SH-SY5Y (cell line): ENCODE measurements around the gene AFF2.

Source experiments
- GATA2 ChIP-seq: IDR thresholded peaks from 2 replicates; pipeline ENCODE4 v1.6.1; 2011; ENCODE audit warnings: mild to moderate bottlenecking, low read depth, low read length
- GATA3 ChIP-seq: IDR thresholded peaks from 2 replicates; pipeline ENCODE4 v1.6.1; 2011; ENCODE audit warnings: low read depth, mild to moderate bottlenecking, low read length, moderate library complexity

DNA sequence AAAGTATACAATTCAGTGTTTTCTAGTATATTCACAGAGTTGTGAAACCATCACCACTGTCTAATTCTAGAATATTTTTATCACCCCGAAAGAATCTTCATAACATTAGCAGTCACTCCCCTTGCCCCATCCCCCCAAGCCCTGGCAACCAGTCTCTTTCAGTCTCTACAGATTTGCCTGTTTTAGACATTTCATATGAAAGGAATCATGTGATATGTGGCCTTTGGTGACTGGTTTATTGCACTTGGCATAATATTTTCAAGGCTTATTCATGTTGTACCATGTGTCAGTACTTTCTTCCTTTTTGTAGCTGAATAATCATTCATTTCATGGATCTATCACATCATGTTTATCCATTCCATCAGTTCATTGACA, 371.7 kb downstream of the AFF2 start:
- TF ChIP-seq GATA2 (no peak), GATA3 (no peak)
